ENCODE measurements around the gene KATNBL1. TPM values are rescaled to one million over a fixed set of nuclear protein-coding genes. Genes with fewer than 3 reads are reported as not detected.

Gene KATNBL1
- total and polyA plus RNA-seq, 2 donors (not counting 3 experiments of a cell fraction or from before 2014, with no cell fraction given), result 14.1 to 56.8 TPM

DNA sequence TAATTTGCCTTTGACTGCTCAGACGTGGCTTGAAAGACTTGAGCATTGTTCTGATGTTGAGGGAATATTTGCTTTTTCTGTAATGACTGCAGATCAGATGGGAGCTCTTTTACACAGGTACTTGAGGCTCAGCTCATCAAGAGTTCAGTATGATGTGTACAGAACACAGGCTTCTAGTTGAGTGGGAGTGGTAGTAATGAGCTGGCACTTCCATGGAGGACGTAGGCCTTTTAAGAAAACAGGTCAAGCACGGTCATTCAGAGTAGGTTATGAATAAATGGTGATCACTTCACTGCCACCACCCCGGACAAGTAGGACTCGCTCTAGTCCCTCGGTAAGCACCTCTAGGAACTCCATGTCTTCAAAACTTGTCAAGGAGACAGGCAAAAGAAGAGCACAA, 23.7 kb upstream of the KATNBL1 start:
- no peaks in the 10 kb centered on the region for H3K9me3 ChIP-seq (replicated peaks; ENCODE audit: control insufficient read depth, insufficient read depth, low read length)
- H3K79me2 ChIP-seq (ENCODE audit: control insufficient read depth, insufficient read depth, low read length), result no peaks in the 10 kb centered on the region
- no peak for FAIRE-seq
- H3K4me2 ChIP-seq (ENCODE audit: insufficient read depth, low read length), result no peak overlapping the region
- ChIA-PET CTCF (interaction anchor here (0.6 to 1.0 kb wide), 2 partner anchors 134 to 183 kb away, joined by 3 read pairs; partner anchors contain the start of gene LPCAT4), POLR2A (interaction anchor here (0.6 kb wide), 1 partner anchor 32 kb away, joined by 3 read pairs; no protein-coding TSS in a partner anchor)
- BruUV-seq (replicated peaks), result no TSS peak
- H3K4me3 ChIP-seq (replicated peaks in 1 of 3; ENCODE audit: insufficient read depth in 1 of 3, low read depth in 1 of 3, low read length in 3 of 3), result no peak overlapping the region
- H3K9me1 ChIP-seq (replicated peaks; ENCODE audit: control insufficient read depth, extremely low read depth, insufficient read depth, low read length), result no peaks in the 10 kb centered on the region
- intact Hi-C loops (cut with micrococcal nuclease), result no loop called here
- H3K36me3 ChIP-seq (ENCODE audit: control insufficient read depth in 2 of 2, extremely low read depth in 1 of 2, insufficient read depth in 2 of 2, low read length in 2 of 2), result peaks cover 7 to 15% of the 10 kb centered on the region in 2 experiments
- no peak overlapping the region for H3K9ac ChIP-seq (replicated peaks; ENCODE audit: extremely low read depth, insufficient read depth, low read length)
- no peaks in the 10 kb centered on the region for H4K20me1 ChIP-seq (replicated peaks; ENCODE audit: control insufficient read depth, extremely low read depth, insufficient read depth, low read length)
- TF ChIP-seq GATA2 (IDR thresholded peaks at IDR 0.05; ENCODE audit: insufficient read depth, insufficient read length, low read depth, low read length) (no peak), CTCF (IDR thresholded peaks at IDR 0.05; ENCODE audit: extremely low read depth in 1 of 2, insufficient read depth in 1 of 2, low read depth in 1 of 2, low read length in 2 of 2) (no peak), POLR2AphosphoS5 (IDR thresholded peaks at IDR 0.05; ENCODE audit: insufficient read depth, low read depth, low read length) (no peak), MYC (IDR thresholded peaks at IDR 0.05; ENCODE audit: low read depth, low read length) (no peak), MAX (IDR thresholded peaks at IDR 0.05; ENCODE audit: insufficient read depth, insufficient read length) (no peak), JUN (IDR thresholded peaks at IDR 0.05; ENCODE audit: borderline replicate concordance, insufficient read depth, insufficient read length, low read depth) (no peak), EZH2 (IDR thresholded peaks at IDR 0.05; ENCODE audit: borderline replicate concordance, low read depth, low read length, severe bottlenecking) (no peak)
- peaks cover 1% of the 10 kb centered on the region for H3K4me1 ChIP-seq (ENCODE audit: control insufficient read depth, extremely low read depth, insufficient read depth, low read length)
- H3K27me3 ChIP-seq (ENCODE audit: control insufficient read depth in 2 of 2, insufficient read depth in 2 of 2, low read length in 2 of 2), result no peaks in the 10 kb centered on the region
- DNase-seq (ENCODE audit: low read depth, low spot score), result no peak
- dilution Hi-C loops (cut with MboI; ENCODE audit: extremely low pct_ligation_motif_present, low sequenced_read_pairs), result no loop called here
- H3K27ac ChIP-seq (ENCODE audit: insufficient read depth, low read depth, low read length), result no peak overlapping the region
- H2AFZ ChIP-seq (ENCODE audit: low read depth, low read length), result no peak overlapping the region

Measured in endothelial cell of umbilical vein (primary cell).